Body of pancreas (tissue), 4 donors: ENCODE data around the gene YY1AP1.
"Not testable (repeated sequence)": the region's sequence is repeated elsewhere in the genome, so short reads cannot be mapped to it uniquely, and the experiment has no call there.

Experiments
- POLR2A ChIP-seq, 3 donors: fragments of 450-650 bp; IDR thresholded peaks; one replicate each; pipeline ENCODE4 v1.6.1; 2016; ENCODE audit warnings: antibody characterized with exemption in 3 of 3, mild to moderate bottlenecking in 2 of 3
- TF ChIP-seq, protein P1 (sequence below), 7 experiments: fragments of 450-650 bp in 4 of 7; fragments of 200-600 bp in 3 of 7; sonication (generic) in 3 of 7; IDR thresholded peaks; one replicate each; pipeline ENCODE4 v1.5.1; 2016 to 2019; ENCODE audit warnings: antibody characterized with exemption in 7 of 7

GRCh38 chr1:155715056-155715455, 26.5 kb upstream of the YY1AP1 start:
- TF ChIP-seq, protein P1, sequence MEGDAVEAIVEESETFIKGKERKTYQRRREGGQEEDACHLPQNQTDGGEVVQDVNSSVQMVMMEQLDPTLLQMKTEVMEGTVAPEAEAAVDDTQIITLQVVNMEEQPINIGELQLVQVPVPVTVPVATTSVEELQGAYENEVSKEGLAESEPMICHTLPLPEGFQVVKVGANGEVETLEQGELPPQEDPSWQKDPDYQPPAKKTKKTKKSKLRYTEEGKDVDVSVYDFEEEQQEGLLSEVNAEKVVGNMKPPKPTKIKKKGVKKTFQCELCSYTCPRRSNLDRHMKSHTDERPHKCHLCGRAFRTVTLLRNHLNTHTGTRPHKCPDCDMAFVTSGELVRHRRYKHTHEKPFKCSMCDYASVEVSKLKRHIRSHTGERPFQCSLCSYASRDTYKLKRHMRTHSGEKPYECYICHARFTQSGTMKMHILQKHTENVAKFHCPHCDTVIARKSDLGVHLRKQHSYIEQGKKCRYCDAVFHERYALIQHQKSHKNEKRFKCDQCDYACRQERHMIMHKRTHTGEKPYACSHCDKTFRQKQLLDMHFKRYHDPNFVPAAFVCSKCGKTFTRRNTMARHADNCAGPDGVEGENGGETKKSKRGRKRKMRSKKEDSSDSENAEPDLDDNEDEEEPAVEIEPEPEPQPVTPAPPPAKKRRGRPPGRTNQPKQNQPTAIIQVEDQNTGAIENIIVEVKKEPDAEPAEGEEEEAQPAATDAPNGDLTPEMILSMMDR (IDR thresholded peaks at IDR 0.05): not testable (repeated sequence)
- TF ChIP-seq POLR2A (IDR thresholded peaks at IDR 0.05): not testable (repeated sequence)
